HepG2 (cell line): ENCODE data around the gene USP2. TPM values are rescaled to one million over a fixed set of nuclear protein-coding genes. Genes with fewer than 3 reads are reported as not detected.

ENCODE experiments used
- AGO1 ChIP-seq: fragments of 200-400 bp; formaldehyde crosslinking; IDR thresholded peaks from 2 replicates; pipeline ENCODE4 v1.6.1; 2017; ENCODE audit warnings: mild to moderate bottlenecking, low read depth, low read length, moderate library complexity; ENCODE audit not compliant: poor library complexity, severe bottlenecking
- ETV6 ChIP-seq: sonication (generic); formaldehyde crosslinking; conservative IDR thresholded peaks from 2 replicates; pipeline ENCODE4 v1.4.0; 2020; ENCODE audit warnings: missing genetic modification reagents
- GABPA ChIP-seq, 2 experiments: IDR thresholded peaks; 2 replicates each; pipeline ENCODE4 v1.6.1; 2011 to 2016; ENCODE audit warnings: low read depth in 2 of 2, low read length in 1 of 2, missing biosample characterization in 1 of 2, missing genetic modification characterization in 1 of 2
- GATA4 ChIP-seq: sonication (generic); IDR thresholded peaks from 2 replicates; pipeline ENCODE4 v1.6.1; 2016; ENCODE audit warnings: antibody characterized with exemption, low read depth, borderline replicate concordance
- GPBP1L1 ChIP-seq: sonication (generic); formaldehyde crosslinking; IDR thresholded peaks from 2 replicates; pipeline ENCODE4 v1.5.0; 2020; ENCODE audit warnings: mild to moderate bottlenecking, missing genetic modification reagents
- HHEX ChIP-seq: IDR thresholded peaks from 2 replicates; pipeline ENCODE4 v1.6.1; 2016; ENCODE audit warnings: control low read depth
- HMG20A ChIP-seq: IDR thresholded peaks from 2 replicates; pipeline ENCODE4 v1.6.1; 2016; ENCODE audit warnings: borderline replicate concordance
- HOMEZ ChIP-seq: IDR thresholded peaks from 2 replicates; pipeline ENCODE4 v1.6.1; 2016; ENCODE audit warnings: low read depth
- MEIS2 ChIP-seq: sonication (generic); formaldehyde crosslinking; IDR thresholded peaks from 2 replicates; pipeline ENCODE4 v1.9.0; 2021; ENCODE audit warnings: mild to moderate bottlenecking, missing genetic modification reagents
- PBX2 ChIP-seq: IDR thresholded peaks from 2 replicates; pipeline ENCODE4 v1.6.1; 2016; ENCODE audit warnings: control low read depth
- RBFOX2 ChIP-seq: fragments of 200-400 bp; formaldehyde crosslinking; IDR thresholded peaks from 2 replicates; pipeline ENCODE4 v1.6.1; 2017; ENCODE audit warnings: low read depth, mild to moderate bottlenecking, low read length
- RNF219 ChIP-seq: sonication (generic); formaldehyde crosslinking; IDR thresholded peaks from 2 replicates; pipeline ENCODE4 v1.5.0; 2020; ENCODE audit warnings: mild to moderate bottlenecking, missing genetic modification reagents
- TBP ChIP-seq: sonication (generic); formaldehyde crosslinking; IDR thresholded peaks from 2 replicates; pipeline ENCODE4 v1.5.0; 2020; ENCODE audit warnings: missing genetic modification reagents
- TOPORS ChIP-seq: sonication (generic); formaldehyde crosslinking; IDR thresholded peaks from 2 replicates; pipeline ENCODE4 v1.8.0; 2023; ENCODE audit warnings: mild to moderate bottlenecking, missing genetic modification reagents
- ZFY ChIP-seq: sonication (generic); formaldehyde crosslinking; IDR thresholded peaks from 2 replicates; pipeline ENCODE4 v1.4.0; 2020; ENCODE audit warnings: missing genetic modification reagents
- ZHX1 ChIP-seq: sonication (generic); formaldehyde crosslinking; IDR thresholded peaks from 2 replicates; pipeline ENCODE4 v1.8.1; 2022; ENCODE audit warnings: low read depth, mild to moderate bottlenecking, missing genetic modification reagents
- ZNF224 ChIP-seq: sonication (generic); formaldehyde crosslinking; IDR thresholded peaks from 2 replicates; pipeline ENCODE4 v1.5.0; 2020; ENCODE audit warnings: mild to moderate bottlenecking, missing genetic modification reagents
- ZNF354B ChIP-seq: sonication (generic); formaldehyde crosslinking; IDR thresholded peaks from 2 replicates; pipeline ENCODE4 v1.8.0; 2022; ENCODE audit warnings: mild to moderate bottlenecking, missing genetic modification reagents
- ZNF431 ChIP-seq: sonication (generic); formaldehyde crosslinking; IDR thresholded peaks from 2 replicates; pipeline ENCODE4 v1.9.0; 2022; ENCODE audit warnings: missing genetic modification reagents, low read depth, mild to moderate bottlenecking, borderline replicate concordance
- ZNF572 ChIP-seq: sonication (generic); formaldehyde crosslinking; IDR thresholded peaks from 2 replicates; pipeline ENCODE4 v1.5.1; 2020; ENCODE audit warnings: mild to moderate bottlenecking, missing genetic modification reagents
- ZNF75D ChIP-seq: sonication (generic); formaldehyde crosslinking; IDR thresholded peaks from 2 replicates; pipeline ENCODE4 v1.8.1; 2023; ENCODE audit warnings: missing genetic modification reagents, mild to moderate bottlenecking, borderline replicate concordance
- polyA plus RNA-seq, 8 experiments: library from polyadenylated mRNA; depleted of rRNA in 3 of 8; stranded (reverse) in 7 of 8; unstranded in 1 of 8; fragments of >200 nt; fragmentation: Illumina TruSeq in 4 of 8; extraction: Trizol in 4 of 8; gene quantifications; 2 replicates each; pipeline versions ENCODE4 v1.2.1 to v1.2.3, GENCODE V29; 2011 to 2016; ENCODE audit warnings: low read depth in 4 of 8, missing spikeins in 1 of 8, mixed read lengths in 1 of 8; ENCODE audit not compliant: insufficient read depth in 1 of 8
- total RNA-seq, 5 experiments: library from RNA; depleted of rRNA; stranded (reverse); fragments of >200 nt; fragmentation: Illumina TruSeq; extraction: Trizol; gene quantifications; 2 replicates each; pipeline ENCODE4 v1.2.3, GENCODE V29; 2016; ENCODE audit warnings: low read depth in 1 of 5

The USP2 gene
- total and polyA plus RNA-seq, 2 of the 13 experiments (the other 11 are each of a cell fraction or from before 2014, with no cell fraction given), result 2.5 to 6.0 TPM

DNA sequence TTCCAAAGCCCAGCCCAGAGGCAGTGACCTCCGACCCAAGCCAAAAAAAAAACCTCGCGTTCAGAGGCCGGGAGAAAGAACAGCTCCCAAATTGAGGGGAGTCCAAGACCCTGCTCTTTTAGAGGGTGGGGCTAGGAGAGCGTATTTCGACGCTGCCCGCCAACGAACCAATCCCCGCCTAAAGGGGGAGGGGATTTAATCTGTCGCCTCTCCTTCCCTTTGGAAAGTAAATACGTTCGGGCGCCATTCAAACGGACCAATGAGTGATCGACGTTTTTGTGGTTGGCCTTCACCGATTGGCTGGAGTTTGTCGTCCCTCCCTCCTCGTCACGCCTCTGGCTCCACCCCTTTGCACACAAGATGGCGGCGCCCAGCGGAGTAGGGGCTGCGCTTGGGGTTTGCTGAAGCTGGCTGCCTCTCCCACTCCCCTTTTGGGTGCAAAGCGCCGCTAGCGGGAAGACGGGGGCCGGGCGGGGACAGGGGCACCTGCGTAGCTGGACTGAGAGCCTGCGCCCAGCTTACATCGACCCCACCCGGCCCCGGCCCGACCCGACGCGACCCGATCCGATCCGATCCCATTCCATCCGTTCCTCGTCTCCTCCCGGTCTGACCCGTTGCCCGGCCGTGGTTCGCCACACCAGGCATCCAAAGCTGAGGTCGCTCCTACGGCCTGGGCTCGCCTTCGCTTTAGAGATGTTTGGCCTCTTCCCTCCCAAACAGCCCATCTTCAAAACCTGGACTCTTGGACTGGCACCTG is 47.1 kb downstream of the USP2 start, which contains the start of gene RNF26 (continued):
- no peak for TF ChIP-seq RNF219 (CRISPR knock-in tag)
- TF ChIP-seq ZNF224 (CRISPR knock-in tag), result no peak
- no peak for TF ChIP-seq GATA4
- TF ChIP-seq HOMEZ (CRISPR knock-in tag), result no peak
- TF ChIP-seq TBP, result no peak
- TF ChIP-seq GABPA (IDR thresholded peaks at IDR 0.05; ENCODE audit: low read depth, low read length), result no peak
- peak; percentile 60 for TF ChIP-seq GABPA (CRISPR knock-in tag; IDR thresholded peaks at IDR 0.05; ENCODE audit: low read depth)
- no peak for TF ChIP-seq HHEX (CRISPR knock-in tag)
- TF ChIP-seq ETV6, result no peak
- peak; percentile 64 for TF ChIP-seq ZFY (CRISPR knock-in tag)
- TF ChIP-seq RBFOX2, result peak; percentile 88
- TF ChIP-seq ZNF431 (CRISPR knock-in tag), result no peak
- TF ChIP-seq PBX2, result no peak
- TF ChIP-seq GPBP1L1 (CRISPR knock-in tag), result no peak
- TF ChIP-seq ZNF75D (CRISPR knock-in tag), result no peak
- TF ChIP-seq MEIS2, result peak; percentile 37; the same call in 1 of the 2 replicates
- TF ChIP-seq ZHX1 (CRISPR knock-in tag), result no peak
- TF ChIP-seq ZNF572 (CRISPR knock-in tag), result no peak
- no peak for TF ChIP-seq TOPORS (CRISPR knock-in tag)
- no peak for TF ChIP-seq HMG20A
- TF ChIP-seq ZNF354B, result no peak
- no peak for TF ChIP-seq AGO1
